Neural progenitor cell (in vitro differentiated cells): ENCODE results near the gene CATSPERB. TPM values are rescaled to one million over a fixed set of nuclear protein-coding genes. Genes with fewer than 3 reads are reported as not detected.

Source experiments
- DNase-seq: peaks from one replicate; pipeline ENCODE4 v3.0.0-alpha.2; 2016; ENCODE audit warnings: low spot score
- H2AFZ ChIP-seq: fragments of 200-600 bp; sonication (generic); replicated peaks from 2 replicates; pipeline ENCODE4 v1.6.1; 2016; ENCODE audit warnings: antibody characterized with exemption
- H3F3A ChIP-seq: fragments of 200-600 bp; sonication (generic); 2 replicates; pipeline ENCODE4 v1.6.1; 2016; ENCODE audit warnings: antibody characterized with exemption, low read depth
- H3K27ac ChIP-seq: fragments of 200-600 bp; sonication (generic); 2 replicates; pipeline ENCODE4 v1.5.1; 2016; ENCODE audit warnings: mild to moderate bottlenecking
- H3K27me3 ChIP-seq: fragments of 200-600 bp; sonication (generic); 2 replicates; pipeline ENCODE4 v1.6.1; 2016; ENCODE audit warnings: mild to moderate bottlenecking, moderate library complexity
- H3K36me3 ChIP-seq: fragments of 200-600 bp; sonication (generic); 2 replicates; pipeline ENCODE4 v1.5.1; 2016
- H3K4me1 ChIP-seq: fragments of 200-600 bp; sonication (generic); 2 replicates; pipeline ENCODE4 v1.6.1; 2016; ENCODE audit warnings: mixed run types
- H3K4me2 ChIP-seq: fragments of 200-600 bp; sonication (generic); 2 replicates; pipeline ENCODE4 v1.6.1; 2016
- H3K4me3 ChIP-seq: fragments of 200-600 bp; sonication (generic); 2 replicates; pipeline ENCODE4 v1.5.1; 2016
- H3K79me2 ChIP-seq: fragments of 200-600 bp; sonication (generic); 2 replicates; pipeline ENCODE4 v1.6.1; 2016; ENCODE audit warnings: low read depth
- H3K9ac ChIP-seq: fragments of 200-600 bp; sonication (generic); 2 replicates; pipeline ENCODE4 v1.6.1; 2016
- H3K9me3 ChIP-seq: fragments of 200-600 bp; sonication (generic); 2 replicates; pipeline ENCODE4 v1.5.1; 2016; ENCODE audit warnings: low read depth
- H4K20me1 ChIP-seq: fragments of 200-600 bp; sonication (generic); 2 replicates; pipeline ENCODE4 v1.6.1; 2016; ENCODE audit warnings: low read depth
- H3K27ac Mint-ChIP-seq: 3 replicates; pipeline ENCODE4 v1.8.0; 2021; ENCODE audit warnings: mixed read lengths
- H3K27me3 Mint-ChIP-seq: 2 replicates; pipeline ENCODE4 v1.8.0; 2022; ENCODE audit warnings: low read depth, mild to moderate bottlenecking, inconsistent platforms, moderate library complexity, mixed read lengths; ENCODE audit not compliant: insufficient read depth
- H3K36me3 Mint-ChIP-seq: 3 replicates; pipeline ENCODE4 v1.8.0; 2021; ENCODE audit warnings: mixed read lengths
- H3K4me1 Mint-ChIP-seq: 3 replicates; pipeline ENCODE4 v1.8.0; 2021; ENCODE audit warnings: mixed read lengths
- H3K4me3 Mint-ChIP-seq: 3 replicates; pipeline ENCODE4 v1.8.0; 2021; ENCODE audit warnings: mild to moderate bottlenecking, moderate library complexity, mixed read lengths
- H3K9me3 Mint-ChIP-seq: 3 replicates; pipeline ENCODE4 v1.8.0; 2020; ENCODE audit warnings: mixed read lengths
- EZH2 ChIP-seq: fragments of 200-600 bp; sonication (generic); IDR thresholded peaks from 2 replicates; pipeline ENCODE4 v1.6.1; 2017; ENCODE audit warnings: antibody characterized with exemption, mild to moderate bottlenecking, moderate library complexity
- EZH2phosphoT487 ChIP-seq: fragments of 200-600 bp; sonication (generic); IDR thresholded peaks from 2 replicates; pipeline ENCODE4 v1.6.1; 2017; ENCODE audit warnings: antibody characterized with exemption
- total RNA-seq: library from RNA; depleted of rRNA; stranded (reverse); fragments of >200 nt; gene quantifications from 2 replicates; pipeline ENCODE4 v1.2.3, GENCODE V29; 2015; ENCODE audit warnings: low replicate concordance
- TF ChIP-seq, protein P1 (sequence below): fragments of 200-600 bp; sonication (generic); IDR thresholded peaks from 2 replicates; pipeline ENCODE4 v1.5.1; 2017; ENCODE audit warnings: antibody characterized with exemption, mild to moderate bottlenecking

CATSPERB gene
- total RNA-seq, 1 donor from 2014 or later: not detected

DNA sequence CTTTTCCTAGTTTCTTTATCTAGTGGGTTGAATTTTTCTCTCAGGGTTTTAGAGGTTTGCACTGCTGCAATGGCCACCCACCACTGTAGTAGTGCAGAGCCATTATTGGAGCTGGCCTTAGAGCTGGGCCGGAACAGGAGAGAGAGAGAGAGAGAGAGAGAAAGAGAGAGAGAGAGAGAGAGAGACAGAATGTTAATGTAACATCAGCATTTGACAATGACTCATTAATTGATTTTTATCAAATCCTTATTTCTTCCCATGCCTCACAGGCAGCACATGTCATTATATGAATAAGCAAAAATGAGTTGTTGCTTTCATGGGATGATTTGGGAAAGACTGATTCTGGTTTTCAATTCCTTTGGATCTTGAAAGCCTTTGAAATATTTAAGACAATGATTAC is 145.5 kb downstream of the CATSPERB start:
- no peak overlapping the region for H3K27ac Mint-ChIP-seq
- Histone ChIP-seq H3K9me3 (no peaks in the 10 kb centered on the region), H3K27ac (no peak overlapping the region), H3K27me3 (peaks cover 13% of the 10 kb centered on the region), H3F3A (no peaks in the 10 kb centered on the region), H4K20me1 (no peaks in the 10 kb centered on the region), H3K79me2 (no peaks in the 10 kb centered on the region), H3K36me3 (no peaks in the 10 kb centered on the region), H2AFZ (no peak overlapping the region), H3K9ac (no peak overlapping the region), H3K4me1 (no peaks in the 10 kb centered on the region), H3K4me3 (no peak overlapping the region), H3K4me2 (no peak overlapping the region)
- H3K9me3 Mint-ChIP-seq: peaks cover 3% of the 10 kb centered on the region
- H3K4me1 Mint-ChIP-seq: no peaks in the 10 kb centered on the region
- H3K36me3 Mint-ChIP-seq: no peaks in the 10 kb centered on the region
- no peak for TF ChIP-seq EZH2phosphoT487
- TF ChIP-seq, protein P1, sequence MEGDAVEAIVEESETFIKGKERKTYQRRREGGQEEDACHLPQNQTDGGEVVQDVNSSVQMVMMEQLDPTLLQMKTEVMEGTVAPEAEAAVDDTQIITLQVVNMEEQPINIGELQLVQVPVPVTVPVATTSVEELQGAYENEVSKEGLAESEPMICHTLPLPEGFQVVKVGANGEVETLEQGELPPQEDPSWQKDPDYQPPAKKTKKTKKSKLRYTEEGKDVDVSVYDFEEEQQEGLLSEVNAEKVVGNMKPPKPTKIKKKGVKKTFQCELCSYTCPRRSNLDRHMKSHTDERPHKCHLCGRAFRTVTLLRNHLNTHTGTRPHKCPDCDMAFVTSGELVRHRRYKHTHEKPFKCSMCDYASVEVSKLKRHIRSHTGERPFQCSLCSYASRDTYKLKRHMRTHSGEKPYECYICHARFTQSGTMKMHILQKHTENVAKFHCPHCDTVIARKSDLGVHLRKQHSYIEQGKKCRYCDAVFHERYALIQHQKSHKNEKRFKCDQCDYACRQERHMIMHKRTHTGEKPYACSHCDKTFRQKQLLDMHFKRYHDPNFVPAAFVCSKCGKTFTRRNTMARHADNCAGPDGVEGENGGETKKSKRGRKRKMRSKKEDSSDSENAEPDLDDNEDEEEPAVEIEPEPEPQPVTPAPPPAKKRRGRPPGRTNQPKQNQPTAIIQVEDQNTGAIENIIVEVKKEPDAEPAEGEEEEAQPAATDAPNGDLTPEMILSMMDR: no peak
- TF ChIP-seq EZH2: no peak
- H3K4me3 Mint-ChIP-seq: no peak overlapping the region
- DNase-seq: no peak
- peaks cover 11% of the 10 kb centered on the region for H3K27me3 Mint-ChIP-seq

DNA sequence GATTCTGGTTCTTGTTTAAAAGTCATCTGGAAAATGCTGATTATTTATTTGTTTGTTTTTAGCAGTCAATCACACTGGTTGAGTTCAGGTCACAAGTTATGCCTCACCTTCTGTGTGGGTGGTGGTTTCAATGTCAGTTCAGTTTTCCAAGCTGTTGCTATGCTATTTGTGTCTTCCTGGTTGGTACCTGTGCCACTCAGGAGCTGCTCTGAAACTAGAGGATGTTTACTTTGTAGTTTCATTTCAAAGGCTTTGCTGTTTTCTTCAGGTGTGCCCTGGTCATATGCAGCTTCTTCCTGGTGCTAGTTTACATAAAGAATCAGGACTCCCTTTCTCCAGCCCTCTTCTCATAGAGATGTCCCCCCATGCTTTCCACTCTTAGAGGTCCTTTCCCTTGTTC is 146.0 kb downstream of the CATSPERB start:
- Mint-ChIP-seq H3K27ac (no peak overlapping the region), H3K4me3 (no peak overlapping the region), H3K36me3 (no peaks in the 10 kb centered on the region), H3K4me1 (peaks cover 5% of the 10 kb centered on the region), H3K27me3 (peaks cover 11% of the 10 kb centered on the region), H3K9me3 (peaks cover 3% of the 10 kb centered on the region)
- Histone ChIP-seq H3K4me1 (no peaks in the 10 kb centered on the region), H3K79me2 (no peaks in the 10 kb centered on the region), H3F3A (no peaks in the 10 kb centered on the region), H3K27me3 (peaks cover 19% of the 10 kb centered on the region), H3K27ac (no peak overlapping the region), H3K9ac (no peak overlapping the region), H3K36me3 (no peaks in the 10 kb centered on the region), H2AFZ (no peak overlapping the region), H3K9me3 (no peaks in the 10 kb centered on the region), H3K4me2 (no peak overlapping the region), H3K4me3 (no peak overlapping the region), H4K20me1 (no peaks in the 10 kb centered on the region)
- TF ChIP-seq, protein P1: no peak
- no peak for TF ChIP-seq EZH2
- TF ChIP-seq EZH2phosphoT487: no peak
- DNase-seq: no peak

DNA sequence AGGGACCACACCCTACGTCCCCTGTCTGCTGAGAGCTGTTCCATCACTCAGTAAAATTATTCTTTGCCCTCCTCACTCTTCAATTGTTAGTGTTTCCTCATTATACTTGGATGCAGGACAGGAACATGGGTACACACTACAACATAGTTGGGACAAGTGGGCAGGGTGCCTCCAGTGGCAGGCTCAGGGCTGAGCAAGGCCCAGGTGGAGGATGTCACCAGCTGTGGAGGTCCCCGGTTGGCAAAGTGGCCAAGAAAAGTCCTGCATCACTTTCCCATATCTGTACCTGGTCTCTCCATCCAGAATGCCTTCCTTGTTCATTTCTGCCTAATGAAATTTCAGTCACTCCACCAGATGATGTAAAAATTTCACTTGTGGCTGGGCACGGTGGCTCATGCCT is 149.1 kb downstream of the CATSPERB start:
- TF ChIP-seq EZH2phosphoT487: no peak
- TF ChIP-seq EZH2: no peak
- TF ChIP-seq, protein P1: no peak
- no peak overlapping the region for H3K27ac Mint-ChIP-seq
- no peak overlapping the region for H3K4me3 ChIP-seq

More for the DNA sequence above, 149.1 kb downstream of the CATSPERB start:
- H3K36me3 Mint-ChIP-seq: no peaks in the 10 kb centered on the region
- peaks cover 16% of the 10 kb centered on the region for H3K27me3 Mint-ChIP-seq
- no peak overlapping the region for H3K4me3 Mint-ChIP-seq
- peaks cover 41% of the 10 kb centered on the region for H3K27me3 ChIP-seq
- H3K4me1 Mint-ChIP-seq: peaks cover 9% of the 10 kb centered on the region
- no peaks in the 10 kb centered on the region for H3K36me3 ChIP-seq
- no peaks in the 10 kb centered on the region for H4K20me1 ChIP-seq
- no peaks in the 10 kb centered on the region for H3K4me1 ChIP-seq
- H3F3A ChIP-seq: no peaks in the 10 kb centered on the region
- H3K9me3 Mint-ChIP-seq: peaks cover 11% of the 10 kb centered on the region
- H3K79me2 ChIP-seq: no peaks in the 10 kb centered on the region
- DNase-seq: no peak
- no peak overlapping the region for H3K9ac ChIP-seq
- H3K27ac ChIP-seq: no peak overlapping the region
- H3K9me3 ChIP-seq: no peaks in the 10 kb centered on the region
- H2AFZ ChIP-seq: no peak overlapping the region
- no peak overlapping the region for H3K4me2 ChIP-seq
